Measurements from ENCODE around the gene NAPG.
A peak's percentile ranks its signal among the peaks of the same experiment; 100 is the strongest.
"Not testable (repeated sequence)": the region's sequence is repeated elsewhere in the genome, so short reads cannot be mapped to it uniquely, and the experiment has no call there.

Gene NAPG

DNA sequence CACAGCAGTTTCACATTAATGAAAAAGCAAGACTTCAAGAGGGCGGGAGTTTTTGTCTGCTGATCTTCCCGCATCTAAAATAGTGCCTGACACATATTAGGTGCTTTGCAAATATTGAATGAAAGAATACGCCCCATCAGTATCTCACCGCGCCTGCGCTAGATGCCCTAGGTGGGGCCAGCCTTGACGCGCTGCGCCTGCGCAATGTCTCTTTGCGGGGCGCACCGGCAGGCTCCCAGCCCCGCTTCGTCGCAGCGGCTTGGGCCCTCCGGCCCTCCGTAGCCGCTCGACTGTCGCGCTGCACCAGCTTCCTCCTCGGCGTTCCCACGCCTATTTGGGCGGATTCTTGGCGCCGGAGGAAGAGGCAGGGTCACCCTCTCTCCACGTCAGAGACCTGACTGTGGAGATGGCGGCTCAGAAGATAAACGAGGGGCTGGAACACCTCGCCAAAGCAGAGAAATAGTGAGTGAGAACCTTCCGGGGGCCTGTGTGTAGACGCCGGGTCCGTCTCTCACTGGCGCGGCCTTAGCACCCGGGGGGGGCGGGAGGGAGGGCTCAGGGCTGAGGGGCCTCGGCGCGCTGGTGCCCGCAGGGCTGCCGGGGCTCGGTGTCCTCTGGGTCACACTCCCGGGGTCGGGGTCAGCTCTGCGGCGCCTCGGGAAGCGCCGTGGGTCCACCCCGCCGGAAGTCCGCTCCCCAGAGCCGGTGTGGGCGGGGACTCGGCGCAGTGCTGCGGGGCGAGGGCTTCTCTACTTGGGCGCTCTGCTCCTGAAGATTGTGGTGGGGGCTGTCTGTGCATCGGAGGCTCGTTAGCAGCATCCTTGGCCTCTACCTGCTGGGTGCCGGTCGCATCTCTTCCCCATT lies at the start of gene NAPG:
NAPG (plus strand) TSS at position 331 of the 864 bp plus-strand sequence; CDS start at position 407, 76 bp downstream.
- peak; percentile 93 to 96 for DNase-seq

GRCh38 chr18:10476338-10476791 lies 49.5 kb upstream of the NAPG start:
- no peak for DNase-seq

DNA sequence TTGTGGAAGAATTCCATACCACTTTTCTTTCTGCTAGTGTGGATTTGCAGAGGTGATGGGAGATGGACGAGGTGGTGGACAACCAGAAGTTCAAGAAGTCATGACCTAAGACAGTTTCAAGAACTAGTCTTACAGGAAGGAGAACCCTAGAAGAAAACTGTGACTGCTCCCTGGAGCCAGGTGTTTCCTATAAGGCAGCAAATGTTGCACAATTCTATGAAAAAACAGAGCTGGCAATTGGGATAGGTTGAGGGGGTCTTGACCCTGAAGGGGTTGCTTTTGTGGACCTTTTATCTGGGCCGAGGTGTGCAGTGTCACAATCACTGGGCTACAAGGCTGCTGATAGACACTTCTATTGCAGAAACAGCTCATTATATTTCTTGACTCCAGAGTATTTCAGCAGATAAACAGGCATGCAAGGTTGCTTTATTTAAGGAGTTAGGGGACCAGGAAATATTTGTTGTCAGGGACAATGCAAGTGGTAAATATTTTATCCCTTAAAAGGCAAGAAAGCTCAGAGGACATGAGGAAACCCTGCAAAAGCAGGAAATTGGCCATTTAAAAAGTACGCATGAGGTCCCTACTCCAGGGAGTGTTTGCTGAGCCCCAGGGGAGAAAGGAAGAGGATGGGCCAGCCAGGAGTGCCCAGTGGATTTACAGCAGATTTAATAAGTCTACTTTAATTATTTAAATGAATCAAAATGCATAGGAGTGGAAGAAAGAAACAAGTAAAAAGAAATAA lies 48.5 kb upstream of the NAPG start:
- DNase-seq = no peak

- no peak for DNase-seq
These were observed 48.0 kb upstream of the NAPG start for GRCh38 chr18:10477863-10478260.

DNA sequence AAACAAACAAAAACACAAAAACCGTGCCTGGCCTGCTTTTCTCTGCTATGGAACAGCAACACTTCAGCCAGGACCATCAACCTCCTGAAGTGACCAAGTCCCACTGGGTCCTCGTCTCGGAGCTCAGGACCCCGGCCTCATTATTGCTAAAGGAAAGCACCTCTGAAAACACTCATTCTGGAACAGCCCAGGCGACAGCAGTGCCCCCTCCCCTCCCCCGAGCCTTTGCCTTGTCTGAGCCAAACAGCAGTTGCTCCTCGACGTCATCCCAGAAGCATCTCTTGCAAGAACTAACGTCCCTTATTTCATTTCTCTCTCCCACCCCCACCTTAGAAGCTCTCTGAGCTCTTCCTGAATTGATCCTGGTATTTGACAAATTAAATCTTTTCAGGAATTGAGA lies 44.0 kb upstream of the NAPG start:
- no peak for DNase-seq

- DNase-seq = no peak
These were observed 43.4 kb upstream of the NAPG start for GRCh38 chr18:10482363-10482984.

- peak; percentile 50 to 58 for DNase-seq
These were observed 42.6 kb upstream of the NAPG start for GRCh38 chr18:10482985-10483949.

GRCh38 chr18:10485475-10485874 lies 40.4 kb upstream of the NAPG start:
- no peak for DNase-seq

GRCh38 chr18:10486362-10486761 lies 39.5 kb upstream of the NAPG start:
- DNase-seq = no peak

- DNase-seq = no peak
These were observed 38.7 kb upstream of the NAPG start for GRCh38 chr18:10487154-10487553.

- no peak for DNase-seq
These were observed 37.8 kb upstream of the NAPG start for GRCh38 chr18:10488017-10488416.

DNA sequence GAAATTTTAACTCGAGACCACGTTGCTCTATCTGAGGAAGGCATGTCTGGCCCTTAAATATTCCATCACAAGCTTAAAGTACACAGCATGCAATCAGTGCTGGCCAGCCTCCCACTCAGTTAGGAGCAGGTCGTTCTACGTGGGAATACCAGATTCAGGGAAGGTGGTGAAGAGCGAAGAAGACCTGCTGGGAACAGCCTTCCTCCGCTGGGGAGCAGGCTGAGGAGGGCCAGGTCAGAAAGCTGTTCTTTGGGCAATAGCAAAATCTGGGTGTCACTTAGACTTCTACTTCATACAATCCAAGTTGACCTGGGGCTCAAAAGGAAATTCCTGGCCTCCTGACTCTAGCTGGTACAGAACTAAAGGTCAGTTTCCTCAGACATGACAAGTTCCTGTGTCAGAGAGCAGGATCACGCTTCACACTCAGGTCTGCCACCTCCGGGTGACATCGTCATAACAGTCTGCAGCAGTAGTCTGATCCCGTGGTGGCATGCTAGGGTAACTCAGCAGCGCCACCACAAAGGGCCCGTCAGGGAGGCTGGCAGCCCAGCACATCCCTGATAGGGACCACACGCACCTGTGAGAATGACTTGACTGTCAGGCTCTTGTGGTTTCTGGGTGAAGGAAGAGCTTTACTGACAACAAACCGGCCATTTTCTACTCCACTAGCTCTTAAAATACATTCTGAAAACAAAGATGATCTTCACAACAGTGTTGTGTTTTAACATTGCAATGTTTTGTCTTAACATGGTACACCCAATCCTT lies 35.2 kb upstream of the NAPG start:
- peak; percentile 49 to 70 for DNase-seq

DNA sequence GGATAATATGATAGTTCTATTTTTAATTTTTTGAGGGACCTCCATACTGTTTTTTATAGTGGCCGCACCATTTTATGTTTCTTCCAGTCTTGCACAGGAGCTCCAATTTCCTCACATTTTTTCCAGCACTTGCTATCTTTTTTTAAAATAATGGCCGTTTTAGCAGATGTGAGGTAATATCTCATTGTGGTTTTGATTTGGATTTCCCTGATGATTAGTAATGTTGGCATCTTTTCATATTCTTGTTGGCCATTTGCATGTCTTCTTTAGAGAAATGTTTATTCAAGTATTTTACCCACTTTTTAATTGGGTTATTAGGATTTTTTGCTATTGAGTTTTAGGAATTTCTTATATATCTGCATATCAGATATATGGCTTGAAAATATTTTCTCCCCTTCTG lies 29.9 kb upstream of the NAPG start:
- peak; percentile 37 to 39 for DNase-seq

DNA sequence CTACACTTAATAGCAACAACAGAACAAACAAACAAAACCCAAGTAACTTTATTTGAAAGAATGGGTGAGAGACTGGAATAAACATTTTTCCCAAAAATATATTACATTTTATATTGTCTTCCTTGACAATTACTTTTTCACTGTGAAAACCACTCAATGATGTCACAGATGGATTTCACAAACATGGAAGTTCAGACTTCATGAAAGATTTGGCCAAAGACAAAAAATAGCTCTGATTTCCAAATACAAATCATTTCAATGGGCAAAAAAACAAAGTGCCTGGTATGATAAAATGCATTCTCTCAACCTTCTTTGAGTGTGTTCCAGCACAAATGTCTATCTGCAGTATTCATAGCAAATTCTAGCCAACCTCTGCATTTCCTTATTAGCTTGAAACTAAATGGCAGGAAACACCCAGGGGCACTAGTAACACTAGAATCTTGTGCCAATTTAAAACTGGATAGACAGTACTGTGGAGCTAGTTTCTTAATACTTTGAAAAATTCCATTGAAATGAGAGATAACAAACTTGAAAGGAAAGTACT lies 28.5 kb upstream of the NAPG start:
- DNase-seq = peak; percentile 71 to 82

GRCh38 chr18:10499230-10499629 lies 26.6 kb upstream of the NAPG start:
- DNase-seq = peak; percentile 77 to 85

GRCh38 chr18:10500038-10500437 lies 25.8 kb upstream of the NAPG start:
- DNase-seq = no peak

GRCh38 chr18:10504723-10505122 lies 21.1 kb upstream of the NAPG start:
- no peak for DNase-seq

GRCh38 chr18:10505892-10506291 lies 19.9 kb upstream of the NAPG start:
- not testable (repeated sequence) for DNase-seq

DNA sequence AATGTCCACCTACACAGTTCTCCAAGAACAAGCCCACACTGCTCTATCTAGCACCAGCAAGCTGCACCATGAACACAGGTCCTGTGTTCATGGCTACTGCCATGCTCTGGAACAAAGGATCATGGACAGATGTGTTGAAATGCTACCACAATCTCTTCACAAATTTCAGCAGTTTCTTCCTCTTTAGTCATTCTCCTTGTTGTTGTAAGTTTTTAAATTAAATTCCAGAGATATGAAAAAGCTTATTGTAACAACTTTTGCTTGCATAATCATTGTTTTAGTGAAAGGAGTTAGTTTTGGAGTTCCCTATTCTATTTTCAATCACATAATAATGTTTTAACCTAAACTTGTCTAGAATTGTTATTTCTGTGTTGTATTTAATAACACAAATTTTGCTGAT lies 17.2 kb upstream of the NAPG start:
- DNase-seq = peak; percentile 28 to 51

GRCh38 chr18:10511236-10511635 lies 14.6 kb upstream of the NAPG start:
- DNase-seq = no peak

GRCh38 chr18:10514082-10514481 lies 11.7 kb upstream of the NAPG start:
- DNase-seq = no peak
